ENCODE results near the gene HMOX1. TPM values are rescaled to one million over a fixed set of nuclear protein-coding genes. Genes with fewer than 3 reads are reported as not detected.
"Not testable (repeated sequence)": the region's sequence is repeated elsewhere in the genome, so short reads cannot be mapped to it uniquely, and the experiment has no call there.

Gene HMOX1
- total and polyA plus RNA-seq, 12 donors: 1.6 to 68.0 (median 4.2) TPM

DNA sequence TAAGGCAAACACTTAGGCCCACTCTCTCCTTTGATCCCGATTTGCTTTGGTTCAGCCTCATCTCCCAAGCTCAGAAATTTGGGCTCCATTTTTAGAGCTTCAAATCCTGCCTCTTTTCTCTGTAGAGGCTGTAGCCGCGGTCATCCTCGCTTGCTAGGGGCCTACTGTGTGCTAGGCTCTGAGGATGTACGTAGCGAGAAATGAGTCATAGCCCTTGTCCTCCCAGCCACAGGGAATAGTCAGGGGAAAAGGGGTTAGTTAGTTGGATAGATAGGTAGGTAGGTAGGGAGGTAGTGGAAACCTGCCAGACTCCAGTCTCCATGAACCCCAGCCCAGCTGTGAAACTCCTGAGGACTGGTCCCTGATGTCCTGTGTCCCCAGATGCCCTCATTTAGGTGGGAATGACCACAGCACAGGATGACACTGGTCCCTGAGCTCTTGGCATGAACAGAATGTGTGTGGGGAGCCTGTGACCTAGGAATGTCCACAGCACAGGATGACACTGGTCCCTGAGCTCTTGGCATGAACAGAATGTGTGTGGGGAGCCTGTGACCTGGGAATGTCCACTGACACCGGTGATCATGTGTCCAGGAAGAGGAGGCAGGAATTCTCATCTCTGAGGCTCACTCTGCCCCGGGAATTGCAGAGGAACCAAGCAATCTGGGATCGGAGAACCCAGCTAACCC lies 21.4 kb upstream of the HMOX1 start:
- DNase-seq (no peak), ATAC-seq (no peak)
- Histone ChIP-seq H3K9me3 (no peaks in the 10 kb centered on the region), H3K4me1 (peaks cover 0 to 25% (median 0%) of the 10 kb centered on the region in 9 donors), H3K27me3 (peaks cover 0 to 9% (median 0%) of the 10 kb centered on the region in 7 donors), H3K36me3 (no peaks in the 10 kb centered on the region), H3K27ac (no peak overlapping the region), H3K4me3 (no peak overlapping the region)
- WGBS, 2 donors: 86 to 87% methylated on average over 9 of the region's 9 CpGs
- intact Hi-C loops (cut with DNase I): loop anchor here in 3 of 10 donors (10.0 kb wide), 2 partner anchors 45 to 765 kb away; partner anchors contain the start of gene MCM5 (in 1 of the 3)
- TF ChIP-seq, protein P1, sequence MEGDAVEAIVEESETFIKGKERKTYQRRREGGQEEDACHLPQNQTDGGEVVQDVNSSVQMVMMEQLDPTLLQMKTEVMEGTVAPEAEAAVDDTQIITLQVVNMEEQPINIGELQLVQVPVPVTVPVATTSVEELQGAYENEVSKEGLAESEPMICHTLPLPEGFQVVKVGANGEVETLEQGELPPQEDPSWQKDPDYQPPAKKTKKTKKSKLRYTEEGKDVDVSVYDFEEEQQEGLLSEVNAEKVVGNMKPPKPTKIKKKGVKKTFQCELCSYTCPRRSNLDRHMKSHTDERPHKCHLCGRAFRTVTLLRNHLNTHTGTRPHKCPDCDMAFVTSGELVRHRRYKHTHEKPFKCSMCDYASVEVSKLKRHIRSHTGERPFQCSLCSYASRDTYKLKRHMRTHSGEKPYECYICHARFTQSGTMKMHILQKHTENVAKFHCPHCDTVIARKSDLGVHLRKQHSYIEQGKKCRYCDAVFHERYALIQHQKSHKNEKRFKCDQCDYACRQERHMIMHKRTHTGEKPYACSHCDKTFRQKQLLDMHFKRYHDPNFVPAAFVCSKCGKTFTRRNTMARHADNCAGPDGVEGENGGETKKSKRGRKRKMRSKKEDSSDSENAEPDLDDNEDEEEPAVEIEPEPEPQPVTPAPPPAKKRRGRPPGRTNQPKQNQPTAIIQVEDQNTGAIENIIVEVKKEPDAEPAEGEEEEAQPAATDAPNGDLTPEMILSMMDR (IDR thresholded peaks at IDR 0.05): no peak

DNA sequence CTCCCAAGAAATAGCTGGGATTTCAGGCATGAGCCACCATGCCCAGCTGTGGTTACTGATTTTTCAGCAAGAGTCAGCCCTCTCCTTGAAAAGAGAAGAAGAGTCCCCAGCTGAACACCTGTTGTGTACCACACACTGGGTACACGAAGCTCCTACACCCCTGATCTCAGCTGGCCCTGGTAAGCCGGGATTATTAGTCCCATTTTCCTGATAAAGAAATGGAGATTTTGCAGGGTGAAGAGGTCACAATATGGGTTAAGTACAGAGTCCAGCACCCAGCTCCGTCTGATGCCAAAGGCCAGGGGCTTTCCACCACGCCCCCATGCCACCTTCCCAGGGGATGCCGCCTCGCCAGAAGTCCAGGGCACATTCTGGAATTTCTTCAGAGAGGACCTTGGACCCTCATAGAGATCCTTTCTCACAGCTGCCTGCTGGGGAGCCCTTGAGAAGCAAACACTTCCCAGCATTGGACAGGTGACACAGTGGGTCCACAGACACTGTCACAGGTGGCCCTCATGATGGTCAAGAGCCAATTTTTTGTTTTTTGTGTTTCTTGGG lies 19.8 kb upstream of the HMOX1 start:
- 51 to 77% methylated on average over 6 of the region's 6 CpGs for WGBS, 2 donors
- intact Hi-C loops (cut with DNase I): no loop called here
- Histone ChIP-seq H3K9me3 (no peaks in the 10 kb centered on the region), H3K27me3 (peaks cover 0 to 9% (median 0%) of the 10 kb centered on the region in 7 donors), H3K4me3 (no peak overlapping the region), H3K4me1 (peaks cover 0 to 21% (median 0%) of the 10 kb centered on the region in 9 donors), H3K36me3 (no peaks in the 10 kb centered on the region), H3K27ac (no peak overlapping the region)
- no peak for DNase-seq
- no peak for ATAC-seq
- TF ChIP-seq, protein P1 (IDR thresholded peaks at IDR 0.05): no peak

DNA sequence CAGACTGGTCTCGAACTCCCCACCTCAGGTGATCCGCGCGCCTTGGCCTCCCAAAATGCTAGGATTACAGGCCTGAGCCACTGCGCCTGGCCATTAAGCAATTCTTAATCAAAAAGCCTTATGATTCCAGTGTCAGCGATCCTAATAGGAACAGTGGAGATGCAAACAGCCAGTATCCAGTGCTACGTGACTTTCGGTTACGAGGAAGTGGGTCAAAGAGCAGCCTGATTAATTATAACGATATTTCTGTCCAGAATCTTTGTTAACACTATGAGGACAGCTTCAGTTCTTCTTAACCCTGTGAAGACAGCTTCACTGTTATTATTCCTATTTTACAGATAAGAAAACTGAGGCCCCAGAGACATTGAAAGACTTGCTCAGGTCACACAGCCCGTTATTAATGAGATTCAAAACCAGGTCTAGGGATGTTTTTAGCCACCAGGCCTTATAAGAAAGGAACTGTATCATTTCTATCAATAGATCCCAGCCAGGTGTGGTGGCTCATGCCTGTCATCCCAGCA lies 17.3 kb upstream of the HMOX1 start:
- DNase-seq: no peak
- Histone ChIP-seq H3K36me3 (no peaks in the 10 kb centered on the region), H3K27ac (peak overlapping the region in 1 of 10 donors; percentile 69), H3K4me3 (no peak overlapping the region), H3K27me3 (peaks cover 0 to 9% (median 0%) of the 10 kb centered on the region in 7 donors), H3K4me1 (peaks cover 0 to 24% (median 0%) of the 10 kb centered on the region in 9 donors), H3K9me3 (no peaks in the 10 kb centered on the region)
- TF ChIP-seq, protein P1 (IDR thresholded peaks at IDR 0.05): no peak
- intact Hi-C loops (cut with DNase I): no loop called here
- no peak for ATAC-seq
- WGBS, 2 donors: 90 to 91% methylated on average over 11 of the region's 11 CpGs

DNA sequence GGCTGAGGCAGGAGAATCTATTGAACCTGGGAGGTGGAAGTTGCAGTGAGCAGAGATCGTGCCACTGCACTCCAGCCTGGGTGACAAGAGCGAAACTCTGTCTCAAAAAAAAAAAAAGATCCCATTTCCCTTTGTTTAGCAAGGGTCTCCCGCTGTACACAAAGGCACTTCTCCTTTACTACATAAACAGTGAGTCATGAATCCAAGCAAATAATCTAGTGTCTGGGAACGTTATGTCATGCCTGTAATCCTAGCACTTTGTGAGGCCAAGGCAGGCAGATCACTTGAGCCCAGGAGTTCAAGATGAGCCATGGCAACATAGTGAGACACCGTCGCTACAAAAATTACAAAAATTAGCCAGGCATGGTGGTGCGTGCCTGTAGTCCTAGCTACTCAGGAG lies 16.7 kb upstream of the HMOX1 start:
- intact Hi-C loops (cut with DNase I); H3K36me3 ChIP-seq; H3K9me3 ChIP-seq; DNase-seq; H3K27me3 ChIP-seq; H3K4me3 ChIP-seq: not testable (repeated sequence)
- ATAC-seq: peak in 3 of 8 donors; percentile 34 to 41 (median 37)
- 78 to 89% methylated on average over 7 of the region's 7 CpGs for WGBS, 2 donors
- H3K4me1 ChIP-seq: peaks cover 0 to 24% (median 2%) of the 10 kb centered on the region in 9 donors
- H3K27ac ChIP-seq: peak overlapping the region in 1 of 10 donors; percentile 69

All from heart right ventricle (tissue), 16 donors.